HepG2 (cell line): ENCODE measurements around the gene NDP. TPM values are rescaled to one million over a fixed set of nuclear protein-coding genes. Genes with fewer than 3 reads are reported as not detected.

ENCODE experiments used
- FOXA3 ChIP-seq: IDR thresholded peaks from 2 replicates; pipeline ENCODE4 v1.6.1; 2016; ENCODE audit warnings: missing genetic modification reagents, missing compliant biosample characterization
- TCF7L2 ChIP-seq: IDR thresholded peaks from 2 replicates; pipeline ENCODE4 v1.6.1; 2011; ENCODE audit warnings: mild to moderate bottlenecking, low read depth, low read length, moderate library complexity
- ZNF746 ChIP-seq: sonication (generic); formaldehyde crosslinking; IDR thresholded peaks from 2 replicates; pipeline ENCODE4 v1.8.0; 2022; ENCODE audit warnings: mild to moderate bottlenecking, missing genetic modification reagents
- polyA plus RNA-seq, 8 experiments: library from polyadenylated mRNA; depleted of rRNA in 3 of 8; stranded (reverse) in 7 of 8; unstranded in 1 of 8; fragments of >200 nt; fragmentation: Illumina TruSeq in 4 of 8; extraction: Trizol in 4 of 8; gene quantifications; 2 replicates each; pipeline versions ENCODE4 v1.2.1 to v1.2.3, GENCODE V29; 2011 to 2016; ENCODE audit warnings: low read depth in 4 of 8, missing spikeins in 1 of 8, mixed read lengths in 1 of 8; ENCODE audit not compliant: insufficient read depth in 1 of 8
- total RNA-seq, 5 experiments: library from RNA; depleted of rRNA; stranded (reverse); fragments of >200 nt; fragmentation: Illumina TruSeq; extraction: Trizol; gene quantifications; 2 replicates each; pipeline ENCODE4 v1.2.3, GENCODE V29; 2016; ENCODE audit warnings: low read depth in 1 of 5
- TF ChIP-seq, protein P1 (sequence below): sonication (generic); formaldehyde crosslinking; IDR thresholded peaks from one replicate; pipeline ENCODE4 v1.5.1; 2020; ENCODE audit warnings: mild to moderate bottlenecking, missing genetic modification reagents; ENCODE audit errors: not compliant biosample characterization
- TF ChIP-seq, protein P2 (sequence below): sonication (generic); formaldehyde crosslinking; IDR thresholded peaks from 2 replicates; pipeline ENCODE4 v1.4.0; 2020; ENCODE audit warnings: mild to moderate bottlenecking, missing genetic modification reagents, borderline replicate concordance
- TF ChIP-seq, protein P3 (sequence below): sonication (generic); formaldehyde crosslinking; IDR thresholded peaks from 2 replicates; pipeline ENCODE4 v1.9.0; 2021; ENCODE audit warnings: missing genetic modification reagents, mild to moderate bottlenecking, borderline replicate concordance

Gene NDP
- total and polyA plus RNA-seq, 2 of the 13 experiments (the other 11 are each of a cell fraction or from before 2014, with no cell fraction given) = not detected

DNA sequence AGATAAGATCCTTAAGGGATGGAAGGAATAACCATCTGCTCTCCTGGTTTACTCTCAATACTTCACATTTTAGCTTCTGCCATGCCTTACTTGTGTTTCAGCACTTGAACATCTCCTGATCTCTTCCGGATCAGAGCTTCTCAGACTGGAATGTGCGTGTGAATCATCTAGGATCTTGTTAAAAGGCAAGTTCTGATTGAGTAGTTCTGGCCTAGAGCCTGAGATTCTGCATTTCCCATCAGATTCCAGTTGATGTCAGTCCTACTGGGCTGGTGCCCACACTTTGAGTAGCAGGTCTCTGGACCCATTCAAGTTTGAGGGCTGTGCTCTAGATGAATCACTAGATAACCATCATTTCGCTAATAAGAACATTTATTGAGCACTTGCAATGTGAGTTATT, 20.0 kb downstream of the NDP start (continued):
- TF ChIP-seq, protein P1, sequence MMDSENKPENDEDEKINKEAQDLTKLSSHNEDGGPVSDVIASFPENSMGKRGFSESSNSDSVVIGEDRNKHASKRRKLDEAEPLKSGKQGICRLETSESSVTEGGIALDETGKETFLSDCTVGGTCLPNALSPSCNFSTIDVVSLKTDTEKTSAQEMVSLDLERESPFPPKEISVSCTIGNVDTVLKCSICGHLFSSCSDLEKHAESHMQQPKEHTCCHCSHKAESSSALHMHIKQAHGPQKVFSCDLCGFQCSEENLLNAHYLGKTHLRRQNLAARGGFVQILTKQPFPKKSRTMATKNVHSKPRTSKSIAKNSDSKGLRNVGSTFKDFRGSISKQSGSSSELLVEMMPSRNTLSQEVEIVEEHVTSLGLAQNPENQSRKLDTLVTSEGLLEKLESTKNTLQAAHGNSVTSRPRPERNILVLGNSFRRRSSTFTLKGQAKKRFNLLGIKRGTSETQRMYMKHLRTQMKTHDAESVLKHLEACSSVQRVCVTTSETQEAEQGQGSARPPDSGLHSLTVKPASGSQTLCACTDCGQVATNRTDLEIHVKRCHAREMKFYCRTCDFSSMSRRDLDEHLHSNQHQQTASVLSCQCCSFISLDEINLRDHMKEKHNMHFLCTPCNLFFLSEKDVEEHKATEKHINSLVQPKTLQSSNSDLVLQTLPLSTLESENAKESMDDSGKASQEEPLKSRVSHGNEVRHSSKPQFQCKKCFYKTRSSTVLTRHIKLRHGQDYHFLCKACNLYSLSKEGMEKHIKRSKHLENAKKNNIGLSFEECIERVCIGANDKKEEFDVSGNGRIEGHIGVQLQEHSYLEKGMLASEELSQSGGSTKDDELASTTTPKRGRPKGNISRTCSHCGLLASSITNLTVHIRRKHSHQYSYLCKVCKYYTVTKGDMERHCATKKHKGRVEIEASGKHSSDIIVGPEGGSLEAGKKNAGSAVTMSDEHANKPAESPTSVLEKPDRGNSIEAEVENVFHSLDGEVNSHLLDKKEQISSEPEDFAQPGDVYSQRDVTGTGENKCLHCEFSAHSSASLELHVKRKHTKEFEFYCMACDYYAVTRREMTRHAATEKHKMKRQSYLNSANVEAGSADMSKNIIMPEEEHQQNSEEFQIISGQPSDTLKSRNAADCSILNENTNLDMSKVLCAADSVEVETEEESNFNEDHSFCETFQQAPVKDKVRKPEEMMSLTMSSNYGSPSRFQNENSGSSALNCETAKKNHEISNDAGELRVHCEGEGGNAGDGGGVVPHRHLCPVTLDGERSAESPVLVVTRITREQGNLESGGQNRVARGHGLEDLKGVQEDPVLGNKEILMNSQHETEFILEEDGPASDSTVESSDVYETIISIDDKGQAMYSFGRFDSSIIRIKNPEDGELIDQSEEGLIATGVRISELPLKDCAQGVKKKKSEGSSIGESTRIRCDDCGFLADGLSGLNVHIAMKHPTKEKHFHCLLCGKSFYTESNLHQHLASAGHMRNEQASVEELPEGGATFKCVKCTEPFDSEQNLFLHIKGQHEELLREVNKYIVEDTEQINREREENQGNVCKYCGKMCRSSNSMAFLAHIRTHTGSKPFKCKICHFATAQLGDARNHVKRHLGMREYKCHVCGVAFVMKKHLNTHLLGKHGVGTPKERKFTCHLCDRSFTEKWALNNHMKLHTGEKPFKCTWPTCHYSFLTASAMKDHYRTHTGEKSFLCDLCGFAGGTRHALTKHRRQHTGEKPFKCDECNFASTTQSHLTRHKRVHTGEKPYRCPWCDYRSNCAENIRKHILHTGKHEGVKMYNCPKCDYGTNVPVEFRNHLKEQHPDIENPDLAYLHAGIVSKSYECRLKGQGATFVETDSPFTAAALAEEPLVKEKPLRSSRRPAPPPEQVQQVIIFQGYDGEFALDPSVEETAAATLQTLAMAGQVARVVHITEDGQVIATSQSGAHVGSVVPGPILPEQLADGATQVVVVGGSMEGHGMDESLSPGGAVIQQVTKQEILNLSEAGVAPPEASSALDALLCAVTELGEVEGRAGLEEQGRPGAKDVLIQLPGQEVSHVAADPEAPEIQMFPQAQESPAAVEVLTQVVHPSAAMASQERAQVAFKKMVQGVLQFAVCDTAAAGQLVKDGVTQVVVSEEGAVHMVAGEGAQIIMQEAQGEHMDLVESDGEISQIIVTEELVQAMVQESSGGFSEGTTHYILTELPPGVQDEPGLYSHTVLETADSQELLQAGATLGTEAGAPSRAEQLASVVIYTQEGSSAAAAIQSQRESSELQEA (CRISPR knock-in tag) = no peak
- TF ChIP-seq, protein P2, sequence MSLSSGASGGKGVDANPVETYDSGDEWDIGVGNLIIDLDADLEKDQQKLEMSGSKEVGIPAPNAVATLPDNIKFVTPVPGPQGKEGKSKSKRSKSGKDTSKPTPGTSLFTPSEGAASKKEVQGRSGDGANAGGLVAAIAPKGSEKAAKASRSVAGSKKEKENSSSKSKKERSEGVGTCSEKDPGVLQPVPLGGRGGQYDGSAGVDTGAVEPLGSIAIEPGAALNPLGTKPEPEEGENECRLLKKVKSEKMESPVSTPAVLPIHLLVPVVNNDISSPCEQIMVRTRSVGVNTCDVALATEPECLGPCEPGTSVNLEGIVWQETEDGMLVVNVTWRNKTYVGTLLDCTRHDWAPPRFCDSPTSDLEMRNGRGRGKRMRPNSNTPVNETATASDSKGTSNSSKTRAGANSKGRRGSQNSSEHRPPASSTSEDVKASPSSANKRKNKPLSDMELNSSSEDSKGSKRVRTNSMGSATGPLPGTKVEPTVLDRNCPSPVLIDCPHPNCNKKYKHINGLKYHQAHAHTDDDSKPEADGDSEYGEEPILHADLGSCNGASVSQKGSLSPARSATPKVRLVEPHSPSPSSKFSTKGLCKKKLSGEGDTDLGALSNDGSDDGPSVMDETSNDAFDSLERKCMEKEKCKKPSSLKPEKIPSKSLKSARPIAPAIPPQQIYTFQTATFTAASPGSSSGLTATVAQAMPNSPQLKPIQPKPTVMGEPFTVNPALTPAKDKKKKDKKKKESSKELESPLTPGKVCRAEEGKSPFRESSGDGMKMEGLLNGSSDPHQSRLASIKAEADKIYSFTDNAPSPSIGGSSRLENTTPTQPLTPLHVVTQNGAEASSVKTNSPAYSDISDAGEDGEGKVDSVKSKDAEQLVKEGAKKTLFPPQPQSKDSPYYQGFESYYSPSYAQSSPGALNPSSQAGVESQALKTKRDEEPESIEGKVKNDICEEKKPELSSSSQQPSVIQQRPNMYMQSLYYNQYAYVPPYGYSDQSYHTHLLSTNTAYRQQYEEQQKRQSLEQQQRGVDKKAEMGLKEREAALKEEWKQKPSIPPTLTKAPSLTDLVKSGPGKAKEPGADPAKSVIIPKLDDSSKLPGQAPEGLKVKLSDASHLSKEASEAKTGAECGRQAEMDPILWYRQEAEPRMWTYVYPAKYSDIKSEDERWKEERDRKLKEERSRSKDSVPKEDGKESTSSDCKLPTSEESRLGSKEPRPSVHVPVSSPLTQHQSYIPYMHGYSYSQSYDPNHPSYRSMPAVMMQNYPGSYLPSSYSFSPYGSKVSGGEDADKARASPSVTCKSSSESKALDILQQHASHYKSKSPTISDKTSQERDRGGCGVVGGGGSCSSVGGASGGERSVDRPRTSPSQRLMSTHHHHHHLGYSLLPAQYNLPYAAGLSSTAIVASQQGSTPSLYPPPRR (CRISPR knock-in tag) = no peak
- TF ChIP-seq, protein P3, sequence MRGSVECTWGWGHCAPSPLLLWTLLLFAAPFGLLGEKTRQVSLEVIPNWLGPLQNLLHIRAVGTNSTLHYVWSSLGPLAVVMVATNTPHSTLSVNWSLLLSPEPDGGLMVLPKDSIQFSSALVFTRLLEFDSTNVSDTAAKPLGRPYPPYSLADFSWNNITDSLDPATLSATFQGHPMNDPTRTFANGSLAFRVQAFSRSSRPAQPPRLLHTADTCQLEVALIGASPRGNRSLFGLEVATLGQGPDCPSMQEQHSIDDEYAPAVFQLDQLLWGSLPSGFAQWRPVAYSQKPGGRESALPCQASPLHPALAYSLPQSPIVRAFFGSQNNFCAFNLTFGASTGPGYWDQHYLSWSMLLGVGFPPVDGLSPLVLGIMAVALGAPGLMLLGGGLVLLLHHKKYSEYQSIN (CRISPR knock-in tag) = no peak
- no peak for TF ChIP-seq ZNF746
- no peak for TF ChIP-seq TCF7L2
- TF ChIP-seq FOXA3 = no peak
